Erythroblast (primary cell): ENCODE measurements around the gene BOD1L1.

Experiments used
- GATA1 ChIP-seq: IDR thresholded peaks from 2 replicates; pipeline ENCODE4 v1.6.1; 2011; ENCODE audit warnings: low read depth, mild to moderate bottlenecking, control low read depth, low read length, moderate library complexity
- POLR2A ChIP-seq: IDR thresholded peaks from 2 replicates; pipeline ENCODE4 v1.6.1; 2011; ENCODE audit warnings: mild to moderate bottlenecking, low read length

- TF ChIP-seq POLR2A (no peak), GATA1 (no peak)
Measured at GRCh38 chr4:13541720-13542576, 85.6 kb downstream of the BOD1L1 start.
